MCF 10A (cell line): ENCODE measurements around the gene LEMD3. TPM values are rescaled to one million over a fixed set of nuclear protein-coding genes. Genes with fewer than 3 reads are reported as not detected.

Experiments used
- BruUV-seq: library from RNA; stranded (reverse); fragments of 400-500 nt; replicated peaks from 2 replicates; lab custom pipeline; 2021; lab: Mats Ljungman, UMichigan
- CTCF ChIA-PET: fragments of 300-600 bp; sonication (Branson Sonifier 250); formaldehyde crosslinking; extraction: SDS; loops from one replicate; lab custom pipeline; 2021; ENCODE audit warnings: antibody characterized with exemption, inconsistent platforms; lab: Yijun Ruan, JAX
- POLR2A ChIA-PET: fragments of 300-600, 350-650 bp; sonication (Branson Sonifier 250); formaldehyde crosslinking; extraction: SDS; loops from one replicate; lab custom pipeline; 2020; ENCODE audit warnings: antibody characterized with exemption, inconsistent platforms; lab: Yijun Ruan, JAX
- DNase-seq: peaks from one replicate; pipeline ENCODE4 v3.0.0-alpha.2; 2018; ENCODE audit not compliant: unreplicated experiment
- H3K27ac Mint-ChIP-seq: one replicate; pipeline ENCODE4 v1.8.0; 2022; ENCODE audit warnings: mild to moderate bottlenecking, low read depth, mixed read lengths; ENCODE audit not compliant: unreplicated experiment
- H3K27me3 Mint-ChIP-seq: one replicate; pipeline ENCODE4 v1.8.0; 2022; ENCODE audit warnings: mixed read lengths; ENCODE audit not compliant: insufficient read depth, unreplicated experiment
- H3K36me3 Mint-ChIP-seq: one replicate; pipeline ENCODE4 v1.8.0; 2022; ENCODE audit warnings: mild to moderate bottlenecking, moderate library complexity, mixed read lengths; ENCODE audit not compliant: insufficient read depth, unreplicated experiment
- H3K4me1 Mint-ChIP-seq: one replicate; pipeline ENCODE4 v1.8.0; 2022; ENCODE audit warnings: mixed read lengths; ENCODE audit not compliant: insufficient read depth, unreplicated experiment
- H3K4me3 Mint-ChIP-seq: one replicate; pipeline ENCODE4 v1.8.0; 2022; ENCODE audit warnings: mild to moderate bottlenecking, moderate library complexity, mixed read lengths; ENCODE audit not compliant: unreplicated experiment
- H3K9me3 Mint-ChIP-seq: one replicate; pipeline ENCODE4 v1.8.0; 2022; ENCODE audit warnings: mixed read lengths; ENCODE audit not compliant: unreplicated experiment
- intact Hi-C: fragments of 100-400 bp; cut with micrococcal nuclease; formaldehyde crosslinking; loops from 2 replicates; pipeline ENCODE4 v1.14.1; 2022
- total RNA-seq: library from RNA; stranded (reverse); gene quantifications from 2 replicates; pipeline ENCODE4 v1.2.3, GENCODE V29; 2022
- TF ChIP-seq, protein P1 (sequence below): fragments of 200-600 bp; IDR thresholded peaks from one replicate; pipeline ENCODE4 v1.8.0; 2022; ENCODE audit warnings: antibody characterized with exemption, mild to moderate bottlenecking; ENCODE audit not compliant: unreplicated experiment

Gene LEMD3
- total RNA-seq, 1 experiment from 2014 or later = 21.8 TPM

DNA sequence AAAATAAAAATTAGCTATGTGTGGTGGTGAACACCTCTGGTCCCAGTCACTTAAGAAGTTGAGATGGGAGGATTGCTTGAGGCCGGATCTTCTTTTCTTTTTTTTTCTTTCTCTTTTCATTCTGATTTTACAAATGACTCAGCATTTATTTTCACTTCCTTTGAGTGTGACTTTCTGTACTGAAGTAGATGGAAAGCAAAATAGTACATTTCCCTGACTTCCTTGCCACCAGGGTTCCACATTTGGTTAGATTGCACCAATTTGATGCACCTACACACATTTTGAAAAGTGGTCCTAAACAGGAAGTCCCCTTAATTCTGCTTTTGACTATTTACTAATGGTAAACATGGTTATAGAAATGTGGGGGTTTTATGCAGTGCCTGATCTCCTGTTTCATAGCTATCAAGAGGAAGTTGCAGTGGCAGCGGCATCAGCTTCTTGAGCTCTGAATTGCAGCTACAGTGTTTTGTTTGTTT, 13.0 kb upstream of the LEMD3 start:
- DNase-seq = no peak
- no TSS peak for BruUV-seq
- H3K27me3 Mint-ChIP-seq = peaks cover 47% of the 10 kb centered on the region
- peaks cover 6% of the 10 kb centered on the region for H3K4me1 Mint-ChIP-seq
- H3K9me3 Mint-ChIP-seq = no peaks in the 10 kb centered on the region
- H3K27ac Mint-ChIP-seq = no peak overlapping the region
- TF ChIP-seq, protein P1, sequence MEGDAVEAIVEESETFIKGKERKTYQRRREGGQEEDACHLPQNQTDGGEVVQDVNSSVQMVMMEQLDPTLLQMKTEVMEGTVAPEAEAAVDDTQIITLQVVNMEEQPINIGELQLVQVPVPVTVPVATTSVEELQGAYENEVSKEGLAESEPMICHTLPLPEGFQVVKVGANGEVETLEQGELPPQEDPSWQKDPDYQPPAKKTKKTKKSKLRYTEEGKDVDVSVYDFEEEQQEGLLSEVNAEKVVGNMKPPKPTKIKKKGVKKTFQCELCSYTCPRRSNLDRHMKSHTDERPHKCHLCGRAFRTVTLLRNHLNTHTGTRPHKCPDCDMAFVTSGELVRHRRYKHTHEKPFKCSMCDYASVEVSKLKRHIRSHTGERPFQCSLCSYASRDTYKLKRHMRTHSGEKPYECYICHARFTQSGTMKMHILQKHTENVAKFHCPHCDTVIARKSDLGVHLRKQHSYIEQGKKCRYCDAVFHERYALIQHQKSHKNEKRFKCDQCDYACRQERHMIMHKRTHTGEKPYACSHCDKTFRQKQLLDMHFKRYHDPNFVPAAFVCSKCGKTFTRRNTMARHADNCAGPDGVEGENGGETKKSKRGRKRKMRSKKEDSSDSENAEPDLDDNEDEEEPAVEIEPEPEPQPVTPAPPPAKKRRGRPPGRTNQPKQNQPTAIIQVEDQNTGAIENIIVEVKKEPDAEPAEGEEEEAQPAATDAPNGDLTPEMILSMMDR = no peak
- no peak overlapping the region for H3K4me3 Mint-ChIP-seq
- ChIA-PET CTCF (interaction anchor here (0.7 to 1.0 kb wide), 2 partner anchors 21 to 76 kb away, joined by 3 to 9 read pairs; no protein-coding TSS in a partner anchor), POLR2A (interaction anchor here (0.8 kb wide), 1 partner anchor 15 kb away, joined by 3 read pairs; no protein-coding TSS in a partner anchor)
- no peaks in the 10 kb centered on the region for H3K36me3 Mint-ChIP-seq
- intact Hi-C loops = no loop called here

DNA sequence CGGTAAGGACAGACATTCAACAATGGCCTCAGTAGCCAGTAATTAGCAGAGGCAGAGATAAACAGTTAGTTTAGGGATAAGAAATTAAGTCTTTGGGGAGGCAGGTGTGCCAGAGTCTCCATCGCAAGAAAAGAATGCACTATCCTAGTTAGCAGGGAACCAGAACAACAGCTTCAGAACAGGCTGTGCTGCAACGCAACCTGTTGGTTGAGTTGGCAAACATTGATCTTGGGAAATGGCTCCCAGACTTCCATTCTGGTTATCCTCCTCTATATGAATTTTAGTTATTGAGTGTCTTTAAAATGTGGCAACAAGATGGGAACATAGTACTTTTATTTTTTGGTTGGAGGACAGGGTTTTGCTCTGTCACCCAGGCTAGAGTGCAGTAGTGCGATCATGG, 12.3 kb upstream of the LEMD3 start:
- Mint-ChIP-seq H3K9me3 (no peaks in the 10 kb centered on the region), H3K36me3 (no peaks in the 10 kb centered on the region), H3K4me1 (peaks cover 2% of the 10 kb centered on the region), H3K27me3 (peaks cover 42% of the 10 kb centered on the region), H3K4me3 (no peak overlapping the region), H3K27ac (no peak overlapping the region)
- no peak for DNase-seq
- intact Hi-C loops = no loop called here
- TF ChIP-seq, protein P1 = no peak
- ChIA-PET POLR2A (no interaction called here), CTCF (interaction anchor here (1.0 kb wide), 1 partner anchor 75 kb away, joined by 9 read pairs; no protein-coding TSS in a partner anchor)
- BruUV-seq = no TSS peak

DNA sequence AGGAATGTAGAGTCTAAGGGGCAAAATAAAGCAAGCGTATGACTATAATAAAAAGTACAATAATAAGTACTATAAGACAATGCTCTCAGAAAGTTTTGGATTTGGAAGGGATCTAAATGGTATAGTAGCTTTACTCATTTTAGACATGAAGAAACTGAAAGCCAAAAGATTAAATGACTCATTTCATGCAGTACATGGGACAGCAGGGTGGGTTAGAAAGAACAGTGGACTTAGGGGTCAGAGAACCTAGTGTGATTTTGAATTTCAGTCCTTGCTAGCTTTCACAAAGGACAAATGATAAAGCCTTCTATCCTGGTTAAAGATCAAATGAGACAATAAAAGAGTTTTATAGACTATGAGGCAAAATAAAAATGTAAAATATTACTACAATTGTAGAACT, 6.8 kb upstream of the LEMD3 start:
- no peaks in the 10 kb centered on the region for H3K9me3 Mint-ChIP-seq
- CTCF ChIA-PET = no interaction called here
- peaks cover 23% of the 10 kb centered on the region for H3K27me3 Mint-ChIP-seq
- TF ChIP-seq, protein P1 = no peak
- H3K36me3 Mint-ChIP-seq = no peaks in the 10 kb centered on the region
- H3K27ac Mint-ChIP-seq = no peak overlapping the region
- intact Hi-C loops = no loop called here
- H3K4me3 Mint-ChIP-seq = no peak overlapping the region
- DNase-seq = no peak
- POLR2A ChIA-PET = no interaction called here
- no TSS peak for BruUV-seq
- H3K4me1 Mint-ChIP-seq = no peaks in the 10 kb centered on the region

DNA sequence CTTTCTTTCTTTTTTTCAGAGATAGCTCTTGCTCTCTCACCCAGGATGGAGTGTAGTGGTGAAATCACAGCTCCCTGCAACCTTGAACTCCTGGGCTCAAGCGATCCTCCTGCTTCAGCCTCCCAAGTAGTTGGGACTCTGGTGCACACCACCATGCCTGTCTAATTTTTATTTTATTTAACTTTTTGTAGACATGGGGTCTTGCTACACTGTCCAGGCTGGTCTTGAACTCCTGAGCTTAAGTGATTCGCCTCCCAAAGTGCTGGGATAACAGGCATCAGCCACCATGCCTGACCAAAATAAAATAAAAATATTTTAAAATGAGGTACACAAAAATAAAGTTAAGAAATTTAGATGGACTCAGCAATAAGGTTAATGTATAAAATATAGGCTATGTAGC, 5.1 kb upstream of the LEMD3 start:
- Mint-ChIP-seq H3K27me3 (peaks cover 23% of the 10 kb centered on the region), H3K36me3 (no peaks in the 10 kb centered on the region), H3K4me3 (no peak overlapping the region), H3K9me3 (no peaks in the 10 kb centered on the region), H3K27ac (no peak overlapping the region), H3K4me1 (no peaks in the 10 kb centered on the region)
- BruUV-seq = no TSS peak
- intact Hi-C loops = no loop called here
- ChIA-PET CTCF (interaction anchor here (0.6 to 0.7 kb wide), 2 partner anchors 23 to 118 kb away, joined by 3 to 5 read pairs; no protein-coding TSS in a partner anchor), POLR2A (interaction anchor here (0.6 kb wide), 1 partner anchor 31 kb away, joined by 3 read pairs; no protein-coding TSS in a partner anchor)
- no peak for DNase-seq
- TF ChIP-seq, protein P1 = no peak
